Heart left ventricle (tissue), 16 donors: Measurements from ENCODE around the gene MRPL17. TPM values are rescaled to one million over a fixed set of nuclear protein-coding genes. Genes with fewer than 3 reads are reported as not detected.
A peak's percentile ranks its signal among the peaks of the same experiment; 100 is the strongest.

Experiments used
- ATAC-seq, 4 donors: fragments of 200-7000 bp; cut with Tn5 transposase; one replicate each; pipeline ENCODE4 v1.9.1; 2020 to 2022; ENCODE audit warnings: moderate library complexity in 4 of 4, mild to moderate bottlenecking in 3 of 4, moderate number of reproducible peaks in 1 of 4
- DNase-seq, 5 donors: peaks; one replicate each; pipeline ENCODE4 v3.0.0-alpha.2; 2020
- H3K27ac ChIP-seq, 12 donors: fragments of 200-600 bp; sonication (generic) in 4 of 12; one replicate each; pipeline versions ENCODE4 v1.5.0 to v1.8.0; 2016 to 2022; ENCODE audit warnings: mild to moderate bottlenecking in 2 of 12
- H3K27me3 ChIP-seq, 9 donors: fragments of 200-600 bp; sonication (generic) in 2 of 9; one replicate each; pipeline versions ENCODE4 v1.5.1 to v1.8.0; 2016 to 2022; ENCODE audit warnings: mild to moderate bottlenecking in 3 of 9
- H3K36me3 ChIP-seq, 9 donors: fragments of 200-600 bp; sonication (generic) in 2 of 9; one replicate each; pipeline versions ENCODE4 v1.5.0 to v1.8.0; 2018 to 2022; ENCODE audit warnings: mild to moderate bottlenecking in 2 of 9
- H3K4me1 ChIP-seq, 12 donors: fragments of 200-600 bp; sonication (generic) in 4 of 12; one replicate each; pipeline versions ENCODE4 v1.5.0 to v1.8.0; 2016 to 2022; ENCODE audit warnings: mild to moderate bottlenecking in 3 of 12
- H3K4me3 ChIP-seq, 12 donors: fragments of 200-600 bp; sonication (generic) in 4 of 12; one replicate each; pipeline versions ENCODE4 v1.5.0 to v1.8.0; 2017 to 2022; ENCODE audit warnings: mild to moderate bottlenecking in 9 of 12, moderate library complexity in 4 of 12
- H3K9me3 ChIP-seq, 12 donors: fragments of 200-600 bp; sonication (generic) in 4 of 12; one replicate each; pipeline versions ENCODE4 v1.5.0 to v1.8.0; 2016 to 2022; ENCODE audit warnings: mild to moderate bottlenecking in 1 of 12
- POLR2A ChIP-seq, 2 donors: fragments of 450-650 bp; IDR thresholded peaks; one replicate each; pipeline ENCODE4 v1.6.1; 2017; ENCODE audit warnings: antibody characterized with exemption in 2 of 2, mild to moderate bottlenecking in 2 of 2, moderate library complexity in 2 of 2
- WGBS, 4 donors: extraction: QIAGEN DNeasy Blood & Tissue Kit in 2 of 4; methylation state at CpG; one replicate each; pipeline versions ENCODE4 v1.1.5 to v1.1.7; 2013 to 2018; 5-methylcytosine and 5-hydroxymethylcytosine counted together
- intact Hi-C, 10 donors: fragments of 100-400 bp; cut with DNase I; formaldehyde crosslinking; loops; one replicate each; pipeline versions ENCODE4 v1.11.1 to v1.14.2; 2022
- polyA plus RNA-seq, 2 donors: library from polyadenylated mRNA; stranded (reverse); fragments of 200-250 nt; gene quantifications; one replicate each; pipeline ENCODE4 v1.2.3, GENCODE V29; 2013
- total RNA-seq, 9 donors: library from RNA; depleted of rRNA in 2 of 9; stranded (reverse); fragments of >200 nt in 2 of 9; fragmentation: NEBNext Ultra II Directional in 3 of 9; extraction: Animal tissue kit (Norgen Biotek cat#: 25700) in 3 of 9; gene quantifications; one replicate each; pipeline versions ENCODE4 v1.1.0 to v1.2.4, GENCODE V29; 2016 to 2023
- TF ChIP-seq, protein P1 (sequence below), 12 donors: fragments of 200-600 bp; sonication (generic) in 4 of 12; IDR thresholded peaks; one replicate each; pipeline versions ENCODE4 v1.5.0 to v1.8.0; 2018 to 2022; ENCODE audit warnings: antibody characterized with exemption in 12 of 12, mild to moderate bottlenecking in 5 of 12
- donor health status: ischemic (EF 13 %, LVEDD 7.1; RV severe dilation, severe dysfunction).
- donor health status: healthy with polysubstance abuse.
- donor health status: DM: no; HTN: yes; CAD: no.
- donor health status: DM: no; HTN: no; CAD: no.
- donor health status: ischemic (EF 25% LVEDD 6.9; RV normal size, moderate dysfunction).
- donor health status: ischemic (EF 25% LVEDD 5.7; RV mildly dilated, moderate dysfunction).
- donor health status: healthy.
- donor health status: DM: yes; HTN: yes; CAD: no.
- donor health status: ischemic (EF 35%, LVEDD 5.7; RV mildly dilated, moderate dysfunction).
- donor health status: nonischemic (EF 11% LVEDD 7.7; RV severe dilation, severe dysfunction).
- donor health status: DM: yes; HTN: yes; CAD: no.
- donor health status: PGD.
- donor health status: ischemic (EF 29% LVEDD 5.4; RV normal size, mild dysfunction).
- donor health status: nonischemic (EF 23%, LVEDD 6.1; RV moderate dilation, normal function).

Gene MRPL17
- total and polyA plus RNA-seq, 11 donors: 31.0 to 70.9 (median 53.5) TPM

- 0 to 45% (median 1%) methylated on average over 1 of the region's 1 CpG for whole genome bisulfite sequencing, 4 donors
Observed at GRCh38 chr11:6664551-6664950, 18.6 kb downstream of the MRPL17 start.

GRCh38 chr11:6663794-6664469, 19.2 kb downstream of the MRPL17 start:
- Histone ChIP-seq H3K36me3 (no peaks in the 10 kb centered on the region), H3K9me3 (no peaks in the 10 kb centered on the region), H3K4me1 (peaks cover 0 to 20% (median 1%) of the 10 kb centered on the region in 12 donors), H3K27ac (peak overlapping the region in 7 of 12 donors; percentile 11 to 74 (median 50)), H3K4me3 (no peak overlapping the region), H3K27me3 (no peaks in the 10 kb centered on the region)
- DNase-seq (no peak), ATAC-seq (peak in 2 of 4 donors; percentile 28 to 87)
- intact Hi-C loops: no loop called here
- TF ChIP-seq, protein P1, sequence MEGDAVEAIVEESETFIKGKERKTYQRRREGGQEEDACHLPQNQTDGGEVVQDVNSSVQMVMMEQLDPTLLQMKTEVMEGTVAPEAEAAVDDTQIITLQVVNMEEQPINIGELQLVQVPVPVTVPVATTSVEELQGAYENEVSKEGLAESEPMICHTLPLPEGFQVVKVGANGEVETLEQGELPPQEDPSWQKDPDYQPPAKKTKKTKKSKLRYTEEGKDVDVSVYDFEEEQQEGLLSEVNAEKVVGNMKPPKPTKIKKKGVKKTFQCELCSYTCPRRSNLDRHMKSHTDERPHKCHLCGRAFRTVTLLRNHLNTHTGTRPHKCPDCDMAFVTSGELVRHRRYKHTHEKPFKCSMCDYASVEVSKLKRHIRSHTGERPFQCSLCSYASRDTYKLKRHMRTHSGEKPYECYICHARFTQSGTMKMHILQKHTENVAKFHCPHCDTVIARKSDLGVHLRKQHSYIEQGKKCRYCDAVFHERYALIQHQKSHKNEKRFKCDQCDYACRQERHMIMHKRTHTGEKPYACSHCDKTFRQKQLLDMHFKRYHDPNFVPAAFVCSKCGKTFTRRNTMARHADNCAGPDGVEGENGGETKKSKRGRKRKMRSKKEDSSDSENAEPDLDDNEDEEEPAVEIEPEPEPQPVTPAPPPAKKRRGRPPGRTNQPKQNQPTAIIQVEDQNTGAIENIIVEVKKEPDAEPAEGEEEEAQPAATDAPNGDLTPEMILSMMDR (IDR thresholded peaks at IDR 0.05): no peak
- no peak for TF ChIP-seq POLR2A (IDR thresholded peaks at IDR 0.05)
- WGBS, 4 donors: 46 to 84% (median 65%) methylated on average over 2 to 3 of the region's 3 CpGs

More at GRCh38 chr11:6664551-6664950, 18.6 kb downstream of the MRPL17 start:
- Histone ChIP-seq H3K9me3 (no peaks in the 10 kb centered on the region), H3K4me3 (no peak overlapping the region), H3K36me3 (no peaks in the 10 kb centered on the region), H3K27me3 (no peaks in the 10 kb centered on the region), H3K27ac (peak overlapping the region in 4 of 12 donors; percentile 50 to 74 (median 64)), H3K4me1 (peaks cover 0 to 20% (median 1%) of the 10 kb centered on the region in 12 donors)
- no peak for TF ChIP-seq POLR2A (IDR thresholded peaks at IDR 0.05)
- TF ChIP-seq, protein P1 (IDR thresholded peaks at IDR 0.05): no peak
- intact Hi-C loops: no loop called here
- no peak for ATAC-seq
- DNase-seq: no peak

DNA sequence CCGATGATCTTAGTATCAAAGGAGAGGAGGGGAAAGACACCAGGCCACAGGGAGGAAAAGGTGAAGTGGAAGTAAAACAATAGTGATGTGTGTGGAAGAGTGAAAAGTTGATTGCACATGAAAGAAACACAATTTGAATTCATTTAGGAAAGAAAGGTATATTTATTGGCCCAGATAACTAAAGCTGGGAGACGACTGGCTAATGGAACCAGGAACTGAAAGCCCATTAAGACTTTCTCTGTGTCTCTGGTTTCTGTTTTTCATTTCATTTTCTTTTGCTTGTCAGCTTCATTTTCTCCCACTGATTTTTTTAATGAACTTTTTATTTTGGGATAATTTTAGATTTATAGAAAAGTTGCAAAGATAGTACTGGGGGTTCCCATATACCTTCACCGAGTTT, 22.4 kb downstream of the MRPL17 start:
- Histone ChIP-seq H3K9me3 (no peaks in the 10 kb centered on the region), H3K27me3 (no peaks in the 10 kb centered on the region), H3K36me3 (no peaks in the 10 kb centered on the region), H3K4me3 (no peak overlapping the region), H3K4me1 (peaks cover 0 to 30% (median 6%) of the 10 kb centered on the region in 12 donors), H3K27ac (no peak overlapping the region)
- TF ChIP-seq, protein P1 (IDR thresholded peaks at IDR 0.05): no peak
- no peak for TF ChIP-seq POLR2A (IDR thresholded peaks at IDR 0.05)
- intact Hi-C loops: loop anchor here in 1 of 10 donors (1.0 kb wide), 1 partner anchor 14 kb away; no protein-coding TSS in a partner anchor
- ATAC-seq: no peak
- no peak for DNase-seq
- 92 to 96% (median 93%) methylated on average over 3 of the region's 3 CpGs for WGBS, 4 donors

DNA sequence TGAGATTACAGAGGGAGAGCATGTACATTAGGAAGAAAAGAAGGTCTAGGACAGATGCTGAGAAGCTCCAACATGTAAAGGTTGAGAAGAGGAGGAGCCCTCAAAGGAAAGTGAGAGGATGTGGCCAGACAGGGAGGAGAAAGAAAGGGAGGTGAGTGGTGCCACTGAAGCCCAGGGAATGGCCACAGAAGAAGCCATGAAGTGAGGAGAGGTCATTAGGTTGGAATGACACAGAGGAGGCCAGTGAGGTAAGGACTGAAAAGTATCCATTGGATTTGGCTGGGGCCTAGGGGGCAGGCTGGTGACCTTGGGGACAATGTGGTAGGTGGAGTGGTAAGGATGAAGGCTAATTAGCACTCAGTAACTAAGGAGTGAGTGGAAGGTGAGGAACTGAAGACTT, 24.5 kb downstream of the MRPL17 start:
- DNase-seq (no peak), ATAC-seq (no peak)
- Histone ChIP-seq H3K36me3 (no peaks in the 10 kb centered on the region), H3K9me3 (no peaks in the 10 kb centered on the region), H3K27ac (no peak overlapping the region), H3K4me1 (peaks cover 0 to 35% (median 10%) of the 10 kb centered on the region in 12 donors), H3K27me3 (peaks cover 0 to 5% (median 0%) of the 10 kb centered on the region in 9 donors), H3K4me3 (no peak overlapping the region)
- TF ChIP-seq, protein P1 (IDR thresholded peaks at IDR 0.05): no peak
- no peak for TF ChIP-seq POLR2A (IDR thresholded peaks at IDR 0.05)
- intact Hi-C loops: loop anchor here in 1 of 10 donors (5.0 kb wide), 1 partner anchor 46 kb away; the partner anchor contains the start of gene TAF10
